Thoracic aorta (tissue), 2 donors: ENCODE data around the gene REEP6. TPM values are rescaled to one million over a fixed set of nuclear protein-coding genes. Genes with fewer than 3 reads are reported as not detected.

Source experiments
- ATAC-seq: fragments of 150-250 bp; one replicate; pipeline ENCODE4 v1.8.0; 2017; ENCODE audit warnings: low read depth; ENCODE audit not compliant: insufficient number of reproducible peaks, low FRiP score
- DNase-seq: peaks from one replicate; pipeline ENCODE4 v3.0.0-alpha.2; 2020; ENCODE audit warnings: low spot score
- H3K27ac ChIP-seq, 2 donors: fragments of 200-600 bp; sonication (generic); 1 replicate in 1 of 2; 2 replicates in 1 of 2; pipeline ENCODE4 v1.5.1; 2016; ENCODE audit warnings: mild to moderate bottlenecking in 2 of 2, moderate library complexity in 2 of 2
- H3K27me3 ChIP-seq: fragments of 200-600 bp; sonication (generic); replicated peaks from 2 replicates; pipeline ENCODE4 v1.6.0; 2016; ENCODE audit warnings: mild to moderate bottlenecking; ENCODE audit not compliant: insufficient read depth
- H3K36me3 ChIP-seq: fragments of 200-600 bp; sonication (generic); one replicate; pipeline ENCODE4 v1.5.1; 2016
- H3K4me1 ChIP-seq, 2 donors: fragments of 200-600 bp; sonication (generic); 1 replicate in 1 of 2; 2 replicates in 1 of 2; pipeline versions ENCODE4 v1.5.1 to v1.6.0; 2016; ENCODE audit warnings: low read depth in 2 of 2, mild to moderate bottlenecking in 1 of 2; ENCODE audit not compliant: control insufficient read depth in 1 of 2
- H3K4me3 ChIP-seq: fragments of 200-600 bp; sonication (generic); 2 replicates; pipeline ENCODE4 v1.5.1; 2016; ENCODE audit warnings: mild to moderate bottlenecking
- H3K9me3 ChIP-seq: fragments of 200-600 bp; sonication (generic); 2 replicates; pipeline ENCODE4 v1.5.1; 2016
- CTCF ChIP-seq: fragments of 200-600 bp; sonication (generic); IDR thresholded peaks from one replicate; pipeline ENCODE4 v1.5.1; 2019; ENCODE audit warnings: antibody characterized with exemption
- total RNA-seq, 2 donors: library from RNA; depleted of rRNA; stranded (reverse); fragments of >200 nt; gene quantifications; one replicate each; pipeline versions ENCODE4 v1.1.0 to v1.2.3, GENCODE V29; 2016

REEP6 gene
- total RNA-seq, 2 donors from 2014 or later, result 0.35 to 1.6 TPM

- Histone ChIP-seq H3K4me1 (peaks cover 9 to 28% of the 10 kb centered on the region in 2 donors), H3K27me3 (no peaks in the 10 kb centered on the region), H3K4me3 (no peak overlapping the region), H3K9me3 (no peaks in the 10 kb centered on the region), H3K27ac (no peak overlapping the region), H3K36me3 (peaks cover 5% of the 10 kb centered on the region)
- TF ChIP-seq CTCF, result no peak
- no peak for ATAC-seq
- DNase-seq, result no peak
Observed at GRCh38 chr19:1457892-1458291, 33.1 kb upstream of the REEP6 start.

- peaks cover 0 to 17% of the 10 kb centered on the region in 2 donors for H3K4me1 ChIP-seq
- H3K9me3 ChIP-seq, result no peaks in the 10 kb centered on the region
- ATAC-seq (no peak), DNase-seq (no peak)
- H3K27ac ChIP-seq, result no peak overlapping the region
- H3K4me3 ChIP-seq, result no peak overlapping the region
- H3K27me3 ChIP-seq, result no peaks in the 10 kb centered on the region
- TF ChIP-seq CTCF, result no peak
- peaks cover 5% of the 10 kb centered on the region for H3K36me3 ChIP-seq
Observed at GRCh38 chr19:1459479-1459878, 31.5 kb upstream of the REEP6 start.

- ATAC-seq, result no peak
- Histone ChIP-seq H3K27me3 (no peaks in the 10 kb centered on the region), H3K4me1 (peaks cover 0 to 16% of the 10 kb centered on the region in 2 donors)
Observed at GRCh38 chr19:1460033-1460995, 30.7 kb upstream of the REEP6 start.

GRCh38 chr19:1461862-1462261 lies 29.1 kb upstream of the REEP6 start:
- DNase-seq, result no peak
- Histone ChIP-seq H3K4me3 (no peak overlapping the region), H3K27me3 (peaks cover 4% of the 10 kb centered on the region), H3K9me3 (no peaks in the 10 kb centered on the region), H3K27ac (no peak overlapping the region), H3K36me3 (peaks cover 5% of the 10 kb centered on the region), H3K4me1 (peaks cover under 1 to 12% of the 10 kb centered on the region in 2 donors)
- no peak for ATAC-seq
- TF ChIP-seq CTCF, result no peak

More at GRCh38 chr19:1460033-1460995, 30.7 kb upstream of the REEP6 start:
- no peak for TF ChIP-seq CTCF
- H3K4me3 ChIP-seq, result no peak overlapping the region
- peaks cover 5% of the 10 kb centered on the region for H3K36me3 ChIP-seq
- no peaks in the 10 kb centered on the region for H3K9me3 ChIP-seq
- no peak for DNase-seq
- no peak overlapping the region for H3K27ac ChIP-seq

GRCh38 chr19:1465191-1466016 lies 25.6 kb upstream of the REEP6 start:
- no peak overlapping the region for H3K4me3 ChIP-seq
- no peaks in the 10 kb centered on the region for H3K9me3 ChIP-seq
- no peak for ATAC-seq
- peaks cover 5% of the 10 kb centered on the region for H3K36me3 ChIP-seq
- H3K27ac ChIP-seq, result no peak overlapping the region
- no peak for DNase-seq
- H3K4me1 ChIP-seq, result peaks cover 30 to 40% of the 10 kb centered on the region in 2 donors
- TF ChIP-seq CTCF, result no peak
- H3K27me3 ChIP-seq, result peaks cover 20% of the 10 kb centered on the region
